OCI-LY7 (cell line): ENCODE data around the gene ABL1. TPM values are rescaled to one million over a fixed set of nuclear protein-coding genes. Genes with fewer than 3 reads are reported as not detected.

Experiments
- BruUV-seq: library from RNA; stranded (reverse); fragments of 400-500 nt; replicated peaks from 2 replicates; lab custom pipeline; 2021; lab: Mats Ljungman, UMichigan
- CTCF ChIA-PET: fragments of 300-600 bp; sonication (Branson Sonifier 250); formaldehyde crosslinking; loops from one replicate; lab custom pipeline; 2022; ENCODE audit warnings: antibody characterized with exemption; ENCODE audit not compliant: unreplicated experiment; lab: Charles Lee
- POLR2A ChIA-PET: fragments of 300-600 bp; sonication (Branson Sonifier 250); formaldehyde crosslinking; loops from one replicate; lab custom pipeline; 2022; ENCODE audit warnings: antibody characterized with exemption; lab: Charles Lee
- DNase-seq: peaks from one replicate; pipeline ENCODE4 v3.0.0-alpha.2; 2015; ENCODE audit warnings: low spot score
- H2AFZ ChIP-seq: fragments of 200-600 bp; sonication (generic), shearing (Covaris generic); 2 replicates; pipeline ENCODE4 v1.6.1; 2014; ENCODE audit warnings: mild to moderate bottlenecking, antibody characterized with exemption, low read length, moderate library complexity
- H3K27ac ChIP-seq: fragments of 200-600 bp; sonication (generic); 2 replicates; pipeline ENCODE4 v1.5.1; 2014; ENCODE audit warnings: mixed run types, low read depth, mild to moderate bottlenecking, moderate library complexity, low read length, inconsistent platforms; ENCODE audit not compliant: poor library complexity, severe bottlenecking
- H3K36me3 ChIP-seq: fragments of 200-600 bp; sonication (generic); 2 replicates; pipeline ENCODE4 v1.6.1; 2014; ENCODE audit warnings: mild to moderate bottlenecking, antibody characterized with exemption, low read length, moderate library complexity, mixed read lengths; ENCODE audit not compliant: insufficient read depth
- H3K4me1 ChIP-seq: fragments of 200-600 bp; sonication (generic); 2 replicates; pipeline ENCODE4 v1.5.1; 2014; ENCODE audit warnings: mild to moderate bottlenecking, low read length; ENCODE audit not compliant: insufficient read depth, poor library complexity, severe bottlenecking
- H3K4me2 ChIP-seq: fragments of 200-600 bp; sonication (generic); 2 replicates; pipeline ENCODE4 v1.6.1; 2014; ENCODE audit warnings: mild to moderate bottlenecking, low read length
- H3K4me3 ChIP-seq: fragments of 200-600 bp; sonication (generic); 2 replicates; pipeline ENCODE4 v1.5.1; 2014; ENCODE audit warnings: mild to moderate bottlenecking, low read depth, low read length; ENCODE audit not compliant: poor library complexity, severe bottlenecking
- H3K79me2 ChIP-seq: fragments of 200-600 bp; sonication (generic); 2 replicates; pipeline ENCODE4 v1.6.1; 2016; ENCODE audit warnings: low read depth, mild to moderate bottlenecking, low read length, moderate library complexity, mixed read lengths; ENCODE audit not compliant: insufficient read depth
- H3K9me2 ChIP-seq: fragments of 200-600 bp; sonication (generic); 2 replicates; pipeline ENCODE4 v1.6.1; 2016; ENCODE audit warnings: mild to moderate bottlenecking, low read length, mixed read lengths; ENCODE audit not compliant: insufficient read depth
- H3K9me3 ChIP-seq: fragments of 200-600 bp; sonication (generic); 2 replicates; pipeline ENCODE4 v1.6.1; 2014; ENCODE audit warnings: mild to moderate bottlenecking, mixed run types, low read length, mixed read lengths
- H4K20me1 ChIP-seq: fragments of 200-600 bp; sonication (generic); 2 replicates; pipeline ENCODE4 v1.6.1; 2014; ENCODE audit warnings: mild to moderate bottlenecking, antibody characterized with exemption, low read length, moderate library complexity, mixed read lengths; ENCODE audit not compliant: insufficient read depth
- EZH2phosphoT487 ChIP-seq: fragments of 200-600 bp; sonication (generic); IDR thresholded peaks from 2 replicates; pipeline ENCODE4 v1.6.1; 2018; ENCODE audit warnings: low read depth, borderline replicate concordance, mild to moderate bottlenecking, mixed run types, antibody characterized with exemption, low read length, moderate library complexity, mixed read lengths
- intact Hi-C: fragments of 100-400 bp; cut with micrococcal nuclease; formaldehyde crosslinking; loops from one replicate; pipeline ENCODE4 v1.10.0; 2022; ENCODE audit not compliant: unreplicated experiment
- total RNA-seq, 2 experiments: library from RNA; depleted of rRNA in 1 of 2; stranded (reverse); fragments of >200 nt in 1 of 2; shearing (Covaris generic) in 1 of 2; gene quantifications; 2 replicates each; pipeline ENCODE4 v1.2.3, GENCODE V29; 2014 to 2022
- TF ChIP-seq, protein P1 (sequence below): fragments of 200-600 bp; sonication (generic); conservative IDR thresholded peaks from 2 replicates; pipeline ENCODE4 v1.5.1; 2014; ENCODE audit warnings: mild to moderate bottlenecking, antibody characterized with exemption, low read length, moderate library complexity, mixed read lengths

ABL1 gene
- total RNA-seq, 2 experiments from 2014 or later: 8.1 to 28.3 TPM

DNA sequence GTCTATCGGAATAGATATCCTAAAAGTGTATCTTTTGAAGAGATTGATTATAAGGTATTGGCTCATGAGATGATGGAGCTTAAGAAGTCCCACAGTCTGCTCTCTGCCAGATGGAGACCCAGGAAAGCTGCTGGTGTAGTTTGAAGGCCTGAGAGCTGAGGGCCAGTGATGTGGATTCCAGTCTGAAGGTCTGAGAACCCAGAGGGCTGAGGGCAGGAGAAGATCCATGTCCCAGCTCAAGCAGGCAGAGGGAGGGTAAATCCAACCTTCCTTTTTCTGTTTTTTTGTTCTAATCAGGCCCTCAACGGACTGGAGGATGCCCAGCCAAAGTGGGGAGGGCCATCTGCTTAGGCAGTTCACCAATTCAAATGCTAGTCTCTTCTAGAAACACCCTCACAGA is 11.0 kb upstream of the ABL1 start:
- Histone ChIP-seq H2AFZ (no peak overlapping the region), H3K36me3 (no peaks in the 10 kb centered on the region), H3K27ac (no peak overlapping the region), H3K4me1 (no peaks in the 10 kb centered on the region), H3K9me2 (no peaks in the 10 kb centered on the region), H3K4me2 (no peak overlapping the region), H4K20me1 (no peaks in the 10 kb centered on the region), H3K9me3 (peaks cover 7% of the 10 kb centered on the region), H3K4me3 (no peak overlapping the region), H3K79me2 (no peaks in the 10 kb centered on the region)
- DNase-seq: no peak
- TF ChIP-seq EZH2phosphoT487: no peak
- TF ChIP-seq, protein P1, sequence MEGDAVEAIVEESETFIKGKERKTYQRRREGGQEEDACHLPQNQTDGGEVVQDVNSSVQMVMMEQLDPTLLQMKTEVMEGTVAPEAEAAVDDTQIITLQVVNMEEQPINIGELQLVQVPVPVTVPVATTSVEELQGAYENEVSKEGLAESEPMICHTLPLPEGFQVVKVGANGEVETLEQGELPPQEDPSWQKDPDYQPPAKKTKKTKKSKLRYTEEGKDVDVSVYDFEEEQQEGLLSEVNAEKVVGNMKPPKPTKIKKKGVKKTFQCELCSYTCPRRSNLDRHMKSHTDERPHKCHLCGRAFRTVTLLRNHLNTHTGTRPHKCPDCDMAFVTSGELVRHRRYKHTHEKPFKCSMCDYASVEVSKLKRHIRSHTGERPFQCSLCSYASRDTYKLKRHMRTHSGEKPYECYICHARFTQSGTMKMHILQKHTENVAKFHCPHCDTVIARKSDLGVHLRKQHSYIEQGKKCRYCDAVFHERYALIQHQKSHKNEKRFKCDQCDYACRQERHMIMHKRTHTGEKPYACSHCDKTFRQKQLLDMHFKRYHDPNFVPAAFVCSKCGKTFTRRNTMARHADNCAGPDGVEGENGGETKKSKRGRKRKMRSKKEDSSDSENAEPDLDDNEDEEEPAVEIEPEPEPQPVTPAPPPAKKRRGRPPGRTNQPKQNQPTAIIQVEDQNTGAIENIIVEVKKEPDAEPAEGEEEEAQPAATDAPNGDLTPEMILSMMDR: no peak
- ChIA-PET POLR2A (interaction anchor here (0.9 kb wide), 1 partner anchor 9 kb away, joined by 3 read pairs; no protein-coding TSS in a partner anchor), CTCF (no interaction called here)
- BruUV-seq: no TSS peak
- intact Hi-C loops: no loop called here

DNA sequence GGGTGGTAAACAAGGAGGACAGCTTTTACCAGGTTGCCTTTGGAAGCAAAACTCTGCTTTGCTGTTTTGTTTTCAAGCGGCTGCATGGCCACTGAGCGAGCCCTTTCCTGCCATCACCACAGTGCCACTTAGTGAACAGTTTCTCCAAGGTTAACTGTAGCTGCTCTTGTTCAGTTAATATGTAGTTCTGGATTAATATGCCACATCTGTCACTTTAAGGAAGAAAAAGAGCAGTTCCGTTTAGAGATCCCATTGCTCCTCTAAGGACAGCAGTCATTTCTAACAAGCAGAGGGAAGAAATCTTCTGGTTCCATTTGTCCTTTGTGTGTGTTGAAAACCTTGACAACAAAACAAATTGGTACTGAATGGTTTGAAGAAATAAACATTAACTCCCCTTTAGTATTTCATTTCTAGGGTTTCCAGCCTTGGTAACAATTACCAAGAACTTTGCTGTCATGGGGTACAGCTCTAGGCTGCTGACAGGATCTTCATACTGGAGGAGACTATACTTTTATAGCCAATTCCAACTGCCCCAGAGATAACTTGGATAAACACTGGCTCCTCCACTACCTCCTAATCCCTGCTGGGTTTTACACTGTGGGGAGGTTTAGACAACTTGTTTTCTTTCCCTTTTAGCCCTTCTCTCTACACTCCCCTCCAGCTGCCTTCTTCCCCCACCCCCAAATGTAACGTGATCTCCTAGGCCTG is 10.3 kb upstream of the ABL1 start:
- TF ChIP-seq, protein P1: no peak
- no peak for TF ChIP-seq EZH2phosphoT487
- Histone ChIP-seq H4K20me1 (no peaks in the 10 kb centered on the region), H2AFZ (no peak overlapping the region), H3K9me2 (no peaks in the 10 kb centered on the region), H3K4me3 (no peak overlapping the region), H3K9me3 (peaks cover 7% of the 10 kb centered on the region), H3K27ac (no peak overlapping the region), H3K4me1 (no peaks in the 10 kb centered on the region), H3K4me2 (no peak overlapping the region), H3K36me3 (no peaks in the 10 kb centered on the region), H3K79me2 (no peaks in the 10 kb centered on the region)
- no TSS peak for BruUV-seq
- CTCF ChIA-PET: no interaction called here
- DNase-seq: no peak
- intact Hi-C loops: no loop called here
- POLR2A ChIA-PET: interaction anchor here (0.7 to 0.9 kb wide), 2 partner anchors 9 to 60 kb away, joined by 3 read pairs; no protein-coding TSS in a partner anchor

DNA sequence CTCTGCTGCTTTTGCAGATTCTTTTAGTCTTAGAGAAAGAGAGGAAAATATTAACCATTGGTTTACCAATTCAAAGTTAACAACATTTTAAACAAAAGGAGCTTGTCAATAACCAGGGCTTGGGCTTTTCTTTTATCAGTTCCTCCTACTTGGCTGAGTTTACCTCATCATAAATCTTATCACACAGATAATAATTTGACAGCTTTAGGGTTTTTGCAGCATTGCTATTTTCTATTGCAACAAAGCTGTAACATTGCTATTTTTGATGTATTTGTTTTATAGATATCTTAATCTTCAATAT is 9.8 kb upstream of the ABL1 start:
- H2AFZ ChIP-seq: no peak overlapping the region
- no peaks in the 10 kb centered on the region for H3K4me1 ChIP-seq
- intact Hi-C loops: no loop called here
- no peak for DNase-seq
- H3K4me2 ChIP-seq: no peak overlapping the region
- H3K9me3 ChIP-seq: peaks cover 7% of the 10 kb centered on the region
- BruUV-seq: no TSS peak
- ChIA-PET POLR2A (interaction anchor here (0.7 kb wide), 1 partner anchor 60 kb away, joined by 3 read pairs; no protein-coding TSS in a partner anchor), CTCF (no interaction called here)
- no peak overlapping the region for H3K27ac ChIP-seq
- no peaks in the 10 kb centered on the region for H4K20me1 ChIP-seq
- no peaks in the 10 kb centered on the region for H3K79me2 ChIP-seq
- H3K9me2 ChIP-seq: no peaks in the 10 kb centered on the region
- no peak for TF ChIP-seq EZH2phosphoT487
- TF ChIP-seq, protein P1: no peak
- H3K4me3 ChIP-seq: no peak overlapping the region
- H3K36me3 ChIP-seq: no peaks in the 10 kb centered on the region
